ENCODE results near the gene GIPC3.
"Not testable (repeated sequence)": the region's sequence is repeated elsewhere in the genome, so short reads cannot be mapped to it uniquely, and the experiment has no call there.

Gene GIPC3

DNA sequence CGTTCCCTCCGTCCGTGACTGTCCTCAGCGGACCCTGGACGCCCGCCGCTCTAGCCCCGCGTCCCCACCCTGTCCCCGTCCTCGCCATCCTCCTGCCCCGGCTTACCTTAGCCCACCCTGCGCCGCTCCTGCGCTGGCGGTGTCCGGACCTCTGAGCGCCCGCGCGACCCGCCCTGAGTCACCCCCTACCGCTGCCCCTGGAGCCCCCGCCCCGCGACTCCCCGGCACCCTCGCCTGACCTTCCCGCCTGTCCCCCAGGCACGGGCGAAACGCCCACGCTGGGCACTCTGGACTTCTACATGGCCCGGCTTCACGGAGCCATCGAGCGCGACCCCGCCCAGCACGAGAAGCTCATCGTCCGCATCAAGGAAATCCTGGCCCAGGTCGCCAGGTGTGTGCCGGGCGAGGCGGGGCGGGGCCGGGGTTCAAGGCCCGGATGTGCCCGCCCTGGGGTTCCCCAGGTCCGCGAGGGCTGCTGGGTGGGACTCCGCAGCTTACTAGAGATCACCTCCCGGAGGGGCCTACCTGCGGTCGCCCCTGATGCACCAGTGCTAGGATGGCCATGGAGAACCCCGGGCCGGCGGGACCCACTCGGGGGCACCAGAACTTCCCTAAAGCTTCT lies 7.4 kb upstream of the GIPC3 start:
- no peak for TF ChIP-seq ZNF274 (IDR thresholded peaks at IDR 0.05; ENCODE audit: low read depth, low read length)
- no peak overlapping the region for H3K4me3 ChIP-seq (ENCODE audit: low read length)

DNA sequence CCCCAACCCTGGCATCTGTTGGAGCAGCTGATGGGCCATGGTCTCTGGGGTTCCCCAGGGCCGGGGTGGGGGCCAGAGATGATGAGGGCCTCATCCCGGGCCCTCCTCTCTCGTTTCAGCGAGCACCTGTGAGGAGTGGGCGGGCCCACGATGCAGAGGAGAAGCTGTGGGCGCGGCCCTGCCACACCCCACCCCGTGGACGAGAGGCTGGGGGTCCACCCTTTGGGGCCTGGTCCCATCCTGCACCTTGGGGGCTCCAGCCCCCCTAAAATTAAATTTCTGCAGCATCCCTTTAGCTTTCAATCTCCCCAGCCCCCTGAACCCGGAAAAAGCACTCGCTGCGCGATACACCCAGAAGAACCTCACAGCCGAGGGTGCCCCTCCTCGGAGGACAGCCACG lies 6.9 kb upstream of the GIPC3 start:
- no peak overlapping the region for H3K4me3 ChIP-seq (ENCODE audit: low read length)
- TF ChIP-seq ZNF274 (IDR thresholded peaks at IDR 0.05; ENCODE audit: low read depth, low read length), result no peak

DNA sequence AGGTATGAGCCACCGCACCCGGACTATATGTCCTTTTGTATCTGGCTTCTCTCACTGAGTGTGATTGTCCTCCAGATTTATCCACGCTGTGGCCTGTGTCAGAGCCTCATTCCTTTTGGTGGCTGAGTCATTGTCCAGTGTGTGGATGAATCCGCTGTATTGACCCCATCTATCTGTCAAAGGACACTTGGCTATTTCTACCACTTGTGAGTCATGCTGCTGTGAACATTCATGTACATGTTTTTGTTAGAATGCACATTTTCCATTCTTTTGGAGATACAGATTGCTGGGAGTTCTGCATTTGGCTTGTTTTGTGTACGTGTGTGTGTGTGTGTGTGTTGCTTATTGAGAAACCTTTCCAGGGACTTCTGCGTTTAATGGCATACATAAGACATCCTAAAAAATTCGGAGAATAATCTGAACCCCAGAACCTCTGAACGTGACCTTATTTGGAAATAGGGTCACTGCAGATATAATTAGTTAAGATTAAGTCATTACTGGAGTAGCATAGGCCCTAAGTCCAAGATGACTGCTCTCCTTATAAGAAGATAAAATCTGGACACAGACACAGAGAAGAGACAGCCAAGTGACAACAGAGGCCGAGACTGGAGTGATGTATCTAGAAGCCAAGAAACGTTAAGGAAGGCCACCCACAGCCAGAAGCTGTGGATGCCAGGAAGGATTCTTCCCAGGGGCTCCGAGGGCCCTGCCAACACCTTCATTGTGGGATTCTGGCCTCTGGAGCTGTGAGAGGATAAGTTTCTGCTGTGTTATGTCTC lies 4.9 kb upstream of the GIPC3 start:
- H3K4me3 ChIP-seq (ENCODE audit: low read length), result no peak overlapping the region
- no peak for TF ChIP-seq ZNF274 (IDR thresholded peaks at IDR 0.05; ENCODE audit: low read depth, low read length)

DNA sequence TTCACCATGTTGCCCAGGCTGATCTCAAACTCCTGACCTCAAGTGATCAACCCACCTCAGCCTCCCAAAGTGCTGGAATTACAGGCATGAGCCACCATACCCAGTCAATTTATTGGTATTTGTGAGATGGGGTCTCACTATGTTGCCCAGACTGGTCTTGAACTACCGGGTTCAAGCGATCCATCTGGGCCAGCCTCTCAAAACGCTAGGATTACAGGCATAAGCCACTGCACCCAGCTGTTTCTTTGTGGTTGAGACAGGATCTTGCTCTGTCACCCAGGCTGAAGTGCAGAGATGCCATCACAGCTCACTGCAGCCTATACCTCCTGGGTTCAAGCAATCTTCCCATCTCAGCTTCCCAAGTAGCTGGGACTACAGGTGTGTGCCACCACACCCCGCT lies 3.5 kb upstream of the GIPC3 start:
- not testable (repeated sequence) for H3K4me3 ChIP-seq (ENCODE audit: low read length)

DNA sequence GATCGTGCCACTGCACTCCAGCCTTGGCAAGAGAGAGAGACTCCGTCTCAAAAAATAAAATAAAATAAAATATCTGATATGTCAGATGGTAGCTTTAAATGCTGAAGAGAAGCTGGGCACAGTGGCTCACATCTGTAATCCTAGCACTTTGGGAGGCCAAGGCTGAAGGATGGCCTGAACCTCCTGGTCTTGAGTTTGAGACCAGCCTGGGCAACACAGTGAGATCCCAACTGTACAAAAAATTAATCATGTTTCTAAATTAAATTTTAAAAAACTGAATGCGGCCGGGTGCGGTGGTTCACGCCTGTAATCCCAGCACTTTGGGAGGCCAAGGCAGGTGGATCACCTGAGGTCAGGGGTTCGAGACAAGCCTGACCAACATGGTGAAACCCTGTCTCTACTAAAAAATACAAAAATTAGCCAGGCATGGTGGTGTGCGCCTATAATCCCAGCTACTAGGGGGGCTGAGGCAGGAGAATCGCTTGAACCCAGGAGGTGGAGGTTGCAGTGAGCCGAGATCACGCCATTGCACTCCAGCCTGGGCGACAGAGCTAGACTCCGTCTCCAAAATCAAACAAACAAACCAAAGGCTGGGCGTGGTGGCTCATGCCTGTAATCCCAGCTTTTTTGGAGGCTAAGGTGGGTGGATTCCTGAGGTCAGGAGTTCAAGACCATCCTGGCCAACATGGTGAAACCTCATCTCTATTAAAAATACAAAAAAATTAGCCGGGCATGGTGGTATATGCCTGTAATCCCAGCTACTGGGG lies 1.1 kb upstream of the GIPC3 start:
- not testable (repeated sequence) for H3K4me3 ChIP-seq (ENCODE audit: low read length)

DNA sequence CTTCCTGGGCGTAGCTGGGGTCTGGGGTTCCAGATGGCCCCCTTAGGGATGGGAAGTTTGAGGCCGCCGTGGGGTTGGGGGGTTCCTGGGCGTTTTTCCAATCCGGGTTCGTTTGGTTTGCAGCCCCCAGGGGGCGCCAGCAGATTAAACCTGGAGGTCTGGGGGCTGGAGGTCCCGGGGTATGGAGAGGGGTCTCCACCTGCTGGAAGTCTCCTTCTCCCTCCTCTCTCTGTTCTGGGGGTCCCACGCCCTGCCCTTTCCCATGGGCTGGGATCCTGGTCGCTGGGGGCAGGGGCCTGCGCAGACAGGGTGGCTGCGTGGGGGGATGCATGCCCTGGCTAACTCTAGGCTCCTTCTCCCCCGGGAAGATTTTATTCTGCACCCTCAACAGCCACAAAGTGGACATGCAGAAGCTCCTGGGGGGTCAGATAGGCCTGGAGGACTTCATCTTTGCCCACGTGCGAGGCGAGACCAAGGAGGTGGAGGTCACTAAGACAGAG lies 899 bp downstream of the GIPC3 start:
- no peak overlapping the region for H3K4me3 ChIP-seq (ENCODE audit: low read length)
- TF ChIP-seq ZNF274 (IDR thresholded peaks at IDR 0.05; ENCODE audit: low read depth, low read length), result no peak

DNA sequence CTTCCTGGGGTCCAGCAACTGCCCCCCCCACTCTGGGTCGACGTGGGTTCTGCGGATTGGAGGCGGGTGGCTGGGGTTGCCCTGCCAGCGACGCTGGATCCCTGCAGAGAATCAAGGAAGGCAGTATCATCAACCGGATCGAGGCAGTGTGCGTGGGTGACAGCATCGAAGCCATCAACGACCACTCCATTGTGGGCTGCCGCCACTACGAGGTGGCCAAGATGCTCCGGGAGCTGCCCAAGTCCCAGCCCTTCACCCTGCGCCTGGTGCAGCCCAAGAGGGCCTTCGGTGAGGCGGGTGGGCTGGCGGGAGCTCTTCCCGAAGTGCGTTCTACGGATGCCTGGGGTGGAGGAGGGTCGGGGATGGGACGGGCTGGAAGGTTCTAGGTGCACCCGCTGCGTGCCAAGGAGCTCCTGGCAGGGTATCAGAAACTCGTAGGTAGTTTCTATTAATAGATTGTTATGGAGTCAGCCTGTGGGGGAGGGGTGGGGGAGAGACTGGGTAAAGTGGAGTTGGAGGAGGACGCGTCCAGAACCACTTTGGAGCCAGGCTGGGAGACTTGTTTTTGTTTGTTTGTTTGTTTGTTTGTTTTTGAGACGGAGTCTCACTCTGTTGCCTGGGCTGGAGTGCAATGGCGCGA lies 1.5 kb downstream of the GIPC3 start:
- TF ChIP-seq ZNF274 (IDR thresholded peaks at IDR 0.05; ENCODE audit: low read depth, low read length), result no peak
- no peak overlapping the region for H3K4me3 ChIP-seq (ENCODE audit: low read length)

DNA sequence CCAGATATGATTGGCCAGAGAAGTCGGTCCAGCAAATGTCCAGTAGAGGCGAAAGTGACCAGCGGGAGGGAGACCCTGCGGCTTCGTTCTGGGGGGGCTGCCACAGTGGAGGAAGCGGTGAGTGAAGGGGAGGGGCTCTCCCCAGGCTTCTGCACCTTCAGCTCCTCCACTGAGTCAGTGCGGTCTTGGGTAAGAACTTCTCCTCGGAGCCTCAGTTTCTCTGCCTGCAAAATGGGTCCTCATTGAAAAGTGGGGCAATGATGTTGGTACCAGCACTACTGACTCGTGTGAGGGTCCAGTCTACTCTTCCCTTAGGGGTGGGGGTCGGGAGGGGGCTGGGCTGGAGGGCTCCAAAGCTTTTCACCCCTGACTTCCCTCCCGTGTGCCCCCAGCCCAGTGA lies 4.2 kb downstream of the GIPC3 start:
- no peak for TF ChIP-seq ZNF274 (IDR thresholded peaks at IDR 0.05; ENCODE audit: low read depth, low read length)

DNA sequence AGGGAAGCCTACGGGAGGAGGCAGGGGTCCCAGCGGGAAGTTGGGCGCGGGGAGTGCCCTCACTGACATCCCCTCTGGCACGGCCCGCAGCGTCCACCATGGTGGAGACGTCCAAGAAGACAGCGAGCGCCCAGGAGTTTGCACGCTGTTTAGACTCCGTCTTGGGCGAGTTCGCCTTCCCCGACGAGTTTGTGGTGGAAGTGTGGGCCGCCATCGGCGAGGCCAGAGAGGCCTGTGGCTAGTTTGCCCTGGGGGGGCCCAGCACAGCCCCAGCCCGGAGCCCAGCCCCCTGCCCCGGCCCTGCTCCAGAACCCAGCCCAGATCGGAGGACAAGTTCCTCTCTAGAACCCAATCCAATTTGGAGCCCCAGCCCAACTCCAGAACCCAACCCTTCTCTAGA lies 4.7 kb downstream of the GIPC3 start:
- no peak for TF ChIP-seq ZNF274 (IDR thresholded peaks at IDR 0.05; ENCODE audit: low read depth, low read length)
- H3K4me3 ChIP-seq (ENCODE audit: low read length), result no peak overlapping the region

More for the DNA sequence above, 4.2 kb downstream of the GIPC3 start:
- H3K4me3 ChIP-seq (ENCODE audit: low read length), result no peak overlapping the region

DNA sequence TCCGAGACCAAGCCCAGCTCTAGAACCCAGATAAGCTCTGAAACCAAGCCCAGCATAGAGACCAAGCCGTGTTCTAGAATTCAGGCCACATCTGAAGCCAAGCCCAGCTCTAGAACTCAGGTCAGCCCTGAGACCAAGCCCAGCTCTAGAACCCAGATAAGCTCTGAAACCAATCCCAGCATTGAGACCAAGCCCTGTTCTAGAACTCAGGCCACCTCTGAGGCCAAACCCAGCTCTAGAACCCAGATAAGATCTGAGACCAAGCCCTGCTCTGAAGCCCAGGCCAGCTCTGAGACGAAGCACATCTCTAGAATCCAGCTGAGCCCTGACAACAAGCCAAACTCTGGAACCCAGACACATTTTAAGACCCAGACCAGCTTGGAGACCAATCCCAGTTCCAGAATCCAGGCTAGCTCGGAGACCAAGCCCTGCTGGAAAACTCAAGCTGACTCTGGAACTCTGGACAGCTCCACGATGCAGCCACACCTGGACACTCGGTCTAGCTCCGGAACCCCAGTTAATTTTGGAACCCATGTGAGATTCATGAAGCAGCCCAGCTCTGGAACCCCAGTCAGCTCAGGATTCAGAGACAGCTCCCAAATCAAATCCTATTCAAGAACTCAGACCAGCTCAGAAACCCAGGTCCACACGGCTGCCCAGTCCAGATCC lies 5.8 kb downstream of the GIPC3 start:
- TF ChIP-seq ZNF274 (IDR thresholded peaks at IDR 0.05; ENCODE audit: low read depth, low read length), result no peak
- no peak overlapping the region for H3K4me3 ChIP-seq (ENCODE audit: low read length)

DNA sequence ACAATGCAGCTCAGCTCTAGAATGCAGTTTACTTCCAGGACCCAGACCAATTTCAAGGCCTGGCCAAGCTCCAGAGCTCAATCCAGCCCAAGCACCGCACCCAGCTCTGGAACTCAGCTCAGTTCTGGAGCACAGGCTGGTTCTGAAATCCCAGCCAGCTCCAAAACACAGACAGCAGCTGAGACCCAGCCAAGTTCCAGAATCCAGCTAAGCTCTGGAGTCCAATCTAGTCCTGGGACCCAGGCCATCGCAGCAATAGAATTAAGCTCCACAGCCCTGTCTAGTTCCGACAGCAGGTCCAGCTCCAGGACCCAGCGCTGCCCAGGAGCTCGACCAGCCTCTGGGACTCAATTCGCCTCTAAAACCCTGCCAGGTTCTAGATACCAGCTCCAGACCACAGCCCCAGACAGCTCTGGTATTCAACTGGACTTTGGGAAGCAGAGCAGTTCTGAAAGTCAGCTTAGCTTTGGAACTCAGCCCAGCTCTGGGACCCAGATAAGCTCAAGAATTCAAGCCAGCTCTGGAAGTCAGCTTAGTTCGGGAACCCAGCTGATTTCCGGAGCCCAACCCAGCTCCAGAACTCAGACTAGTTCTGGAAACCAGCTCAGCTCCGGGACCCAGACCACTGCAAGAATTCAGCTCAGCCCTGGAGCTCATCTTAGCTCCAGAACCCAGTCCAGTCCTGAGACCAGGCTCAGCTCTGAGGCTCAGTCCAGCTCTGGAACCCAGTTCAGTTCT lies 6.8 kb downstream of the GIPC3 start:
- H3K4me3 ChIP-seq (ENCODE audit: low read length), result no peak overlapping the region
- TF ChIP-seq ZNF274 (IDR thresholded peaks at IDR 0.05; ENCODE audit: low read depth, low read length), result no peak

DNA sequence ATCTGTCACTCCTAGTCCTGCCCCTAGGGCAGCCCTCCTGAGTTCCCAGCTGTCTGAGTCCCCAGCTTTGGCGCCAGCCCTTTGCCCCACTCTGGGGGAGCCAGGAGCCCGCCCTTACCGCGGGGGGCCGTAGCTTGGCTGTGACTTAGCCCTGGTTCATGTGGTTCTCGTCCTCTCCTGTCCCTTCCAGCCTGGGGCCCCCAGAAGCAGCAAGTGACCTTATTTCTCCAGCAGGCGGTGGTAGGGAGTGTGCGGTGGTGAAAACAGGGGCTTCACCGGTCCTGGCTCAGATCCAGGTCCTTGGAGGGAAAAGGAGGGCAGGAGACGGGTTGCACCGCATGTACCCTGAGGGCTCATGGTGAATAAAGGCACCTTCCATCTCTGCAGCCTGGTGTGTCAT lies 7.9 kb downstream of the GIPC3 start:
- no peak for TF ChIP-seq ZNF274 (IDR thresholded peaks at IDR 0.05; ENCODE audit: low read depth, low read length)
- H3K4me3 ChIP-seq (ENCODE audit: low read length), result no peak overlapping the region

DNA sequence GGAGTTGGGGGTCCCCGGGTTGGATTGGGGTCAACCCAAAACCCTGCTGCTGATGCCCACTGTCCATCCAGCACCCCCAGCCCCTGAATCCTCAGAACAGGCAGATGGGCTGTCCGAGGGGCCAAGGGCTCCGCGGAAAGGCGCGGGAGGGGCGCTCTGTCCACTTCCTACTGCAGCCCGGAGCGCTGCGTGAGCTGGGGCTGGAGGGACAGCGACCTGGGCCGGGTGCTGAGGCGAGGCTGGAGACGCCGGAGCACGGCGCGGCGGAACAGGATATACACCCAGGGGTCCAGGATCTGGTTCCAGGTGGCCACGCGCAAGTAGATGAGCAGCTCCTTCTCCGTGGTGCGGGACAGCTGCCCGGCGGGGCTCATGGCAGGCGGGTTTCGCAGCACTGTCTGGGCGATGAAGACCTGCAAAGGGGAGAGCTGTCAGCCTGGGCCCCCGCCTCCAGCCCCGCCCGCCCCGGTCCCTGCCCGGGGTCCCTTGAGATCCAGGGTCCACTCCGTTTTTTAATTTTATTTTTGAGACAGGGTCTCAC lies 10.3 kb downstream of the GIPC3 start:
- TF ChIP-seq ZNF274 (IDR thresholded peaks at IDR 0.05; ENCODE audit: low read depth, low read length), result no peak
- no peak overlapping the region for H3K4me3 ChIP-seq (ENCODE audit: low read length)
